Smooth muscle cell (in vitro differentiated cells): Measurements from ENCODE around the gene SLC29A3. TPM values are rescaled to one million over a fixed set of nuclear protein-coding genes. Genes with fewer than 3 reads are reported as not detected.

Source experiments
- DNase-seq: peaks from one replicate; lab custom pipeline; 2025; ENCODE audit not compliant: unreplicated experiment; lab: John Stamatoyannopoulos, UW
- H2AFZ ChIP-seq: fragments of 200-600 bp; sonication (generic); 2 replicates; pipeline ENCODE4 v1.6.0; 2016; ENCODE audit warnings: antibody characterized with exemption, low read depth, mild to moderate bottlenecking
- H3F3A ChIP-seq: fragments of 200-600 bp; sonication (generic); 2 replicates; pipeline ENCODE4 v1.6.0; 2017; ENCODE audit warnings: antibody characterized with exemption, low read depth
- H3K27ac ChIP-seq: fragments of 200-600 bp; sonication (generic); 2 replicates; pipeline ENCODE4 v1.5.1; 2016; ENCODE audit warnings: low read depth, mild to moderate bottlenecking
- H3K27me3 ChIP-seq: fragments of 200-600 bp; sonication (generic); 2 replicates; pipeline ENCODE4 v1.6.1; 2016; ENCODE audit warnings: low read depth, mild to moderate bottlenecking
- H3K36me3 ChIP-seq: fragments of 200-600 bp; sonication (generic); 2 replicates; pipeline ENCODE4 v1.5.1; 2016; ENCODE audit warnings: low read depth
- H3K4me1 ChIP-seq: fragments of 200-600 bp; sonication (generic); 2 replicates; pipeline ENCODE4 v1.5.1; 2016; ENCODE audit warnings: low read depth
- H3K4me2 ChIP-seq: fragments of 200-600 bp; sonication (generic); 2 replicates; pipeline ENCODE4 v1.6.0; 2016; ENCODE audit warnings: mild to moderate bottlenecking
- H3K4me3 ChIP-seq: fragments of 200-600 bp; sonication (generic); 2 replicates; pipeline ENCODE4 v1.5.1; 2016; ENCODE audit warnings: mild to moderate bottlenecking
- H3K79me2 ChIP-seq: fragments of 200-600 bp; sonication (generic); 2 replicates; pipeline ENCODE4 v1.6.0; 2016; ENCODE audit warnings: low read depth, mild to moderate bottlenecking
- H3K9ac ChIP-seq: fragments of 200-600 bp; sonication (generic); 2 replicates; pipeline ENCODE4 v1.6.0; 2016; ENCODE audit warnings: low read depth
- H3K9me3 ChIP-seq: fragments of 200-600 bp; sonication (generic); replicated peaks from 2 replicates; pipeline ENCODE4 v1.5.1; 2016; ENCODE audit warnings: low read depth
- H4K20me1 ChIP-seq: fragments of 200-600 bp; sonication (generic); 2 replicates; pipeline ENCODE4 v1.6.0; 2016; ENCODE audit warnings: low read depth
- CTCF ChIP-seq: fragments of 200-600 bp; sonication (generic); IDR thresholded peaks from 2 replicates; pipeline ENCODE4 v1.5.1; 2017; ENCODE audit warnings: borderline replicate concordance, mild to moderate bottlenecking, antibody characterized with exemption; ENCODE audit not compliant: insufficient read depth, poor library complexity, severe bottlenecking
- WGBS: methylation state at CpG from one replicate; pipeline ENCODE4 v1.1.7; 2016; ENCODE audit warnings: low lambda C conversion rate; 5-methylcytosine and 5-hydroxymethylcytosine counted together
- polyA plus RNA-seq: library from polyadenylated mRNA; unstranded; fragments of >200 nt; fragmentation: Nextera tagmentation; extraction: Ambion mirVana; gene quantifications from 2 replicates; pipeline ENCODE4 v1.2.1, GENCODE V29; 2016
- total RNA-seq: library from RNA; depleted of rRNA; stranded (reverse); fragments of >200 nt; gene quantifications from 2 replicates; pipeline ENCODE4 v1.2.3, GENCODE V29; 2014

The SLC29A3 gene
- total and polyA plus RNA-seq, 2 experiments from 2014 or later: 2.9 to 4.8 TPM

- H2AFZ ChIP-seq: no peak overlapping the region
- no peaks in the 10 kb centered on the region for H3K79me2 ChIP-seq
- peak overlapping the region; percentile 50 for H3K4me3 ChIP-seq
- H3K36me3 ChIP-seq: no peaks in the 10 kb centered on the region
- WGBS: 3% methylated on average over 70 of the region's 82 CpGs
- H3K27ac ChIP-seq: no peak overlapping the region
- H3K4me2 ChIP-seq: peak overlapping the region; percentile 91
- no peaks in the 10 kb centered on the region for H3K9me3 ChIP-seq
- DNase-seq: no peak
- H3K27me3 ChIP-seq: peaks cover 93% of the 10 kb centered on the region
- no peaks in the 10 kb centered on the region for H3F3A ChIP-seq
- H3K4me1 ChIP-seq: peaks cover 10% of the 10 kb centered on the region
- no peak for TF ChIP-seq CTCF
- H4K20me1 ChIP-seq: no peaks in the 10 kb centered on the region
- no peak overlapping the region for H3K9ac ChIP-seq
These were observed 78.5 kb downstream of the SLC29A3 start for GRCh38 chr10:71397296-71398212.

- 56% methylated on average over 4 of the region's 4 CpGs for WGBS
- no peaks in the 10 kb centered on the region for H3K36me3 ChIP-seq
- H3K4me2 ChIP-seq: no peak overlapping the region
- no peak overlapping the region for H3K9ac ChIP-seq
- no peak overlapping the region for H3K4me3 ChIP-seq
- no peaks in the 10 kb centered on the region for H3K79me2 ChIP-seq
- no peak overlapping the region for H3K27ac ChIP-seq
- H2AFZ ChIP-seq: no peak overlapping the region
- no peaks in the 10 kb centered on the region for H3K9me3 ChIP-seq
- no peak for DNase-seq
- TF ChIP-seq CTCF: no peak
- H4K20me1 ChIP-seq: no peaks in the 10 kb centered on the region
- peaks cover 10% of the 10 kb centered on the region for H3K4me1 ChIP-seq
- peaks cover 80% of the 10 kb centered on the region for H3K27me3 ChIP-seq
- no peaks in the 10 kb centered on the region for H3F3A ChIP-seq
These were observed 79.9 kb downstream of the SLC29A3 start for GRCh38 chr10:71398976-71399375.

- no peaks in the 10 kb centered on the region for H3F3A ChIP-seq
- no peaks in the 10 kb centered on the region for H3K36me3 ChIP-seq
- H3K27ac ChIP-seq: no peak overlapping the region
- no peak for TF ChIP-seq CTCF
- no peak overlapping the region for H2AFZ ChIP-seq
- H3K9me3 ChIP-seq: no peaks in the 10 kb centered on the region
- no peaks in the 10 kb centered on the region for H4K20me1 ChIP-seq
- H3K79me2 ChIP-seq: no peaks in the 10 kb centered on the region
- peaks cover 77% of the 10 kb centered on the region for H3K27me3 ChIP-seq
- no peak for DNase-seq
- 89% methylated on average over 5 of the region's 5 CpGs for WGBS
- H3K4me1 ChIP-seq: peaks cover 10% of the 10 kb centered on the region
- no peak overlapping the region for H3K4me3 ChIP-seq
- no peak overlapping the region for H3K9ac ChIP-seq
- no peak overlapping the region for H3K4me2 ChIP-seq
These were observed 80.9 kb downstream of the SLC29A3 start for GRCh38 chr10:71399946-71400345.
